ENCODE results near the gene DBH.

DNA sequence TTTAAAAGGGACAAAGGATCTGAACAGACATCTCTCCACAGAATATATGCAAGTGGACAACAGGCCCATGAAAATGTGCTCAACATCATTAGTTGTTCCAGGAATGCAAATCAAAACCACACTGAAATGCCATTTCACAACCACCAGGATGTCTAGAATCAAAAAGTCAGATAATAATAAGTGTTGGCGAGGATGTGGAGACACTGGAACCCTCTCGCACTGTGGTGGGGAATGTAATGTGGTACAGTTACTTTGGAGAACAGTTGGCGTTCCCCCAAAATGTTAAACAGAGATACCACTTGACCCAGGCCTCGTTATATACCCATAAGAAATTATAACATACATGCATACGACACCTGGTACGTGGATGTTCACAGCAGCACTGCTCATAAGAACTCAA lies 63.4 kb downstream of the DBH start:
- TF ChIP-seq, protein P1, sequence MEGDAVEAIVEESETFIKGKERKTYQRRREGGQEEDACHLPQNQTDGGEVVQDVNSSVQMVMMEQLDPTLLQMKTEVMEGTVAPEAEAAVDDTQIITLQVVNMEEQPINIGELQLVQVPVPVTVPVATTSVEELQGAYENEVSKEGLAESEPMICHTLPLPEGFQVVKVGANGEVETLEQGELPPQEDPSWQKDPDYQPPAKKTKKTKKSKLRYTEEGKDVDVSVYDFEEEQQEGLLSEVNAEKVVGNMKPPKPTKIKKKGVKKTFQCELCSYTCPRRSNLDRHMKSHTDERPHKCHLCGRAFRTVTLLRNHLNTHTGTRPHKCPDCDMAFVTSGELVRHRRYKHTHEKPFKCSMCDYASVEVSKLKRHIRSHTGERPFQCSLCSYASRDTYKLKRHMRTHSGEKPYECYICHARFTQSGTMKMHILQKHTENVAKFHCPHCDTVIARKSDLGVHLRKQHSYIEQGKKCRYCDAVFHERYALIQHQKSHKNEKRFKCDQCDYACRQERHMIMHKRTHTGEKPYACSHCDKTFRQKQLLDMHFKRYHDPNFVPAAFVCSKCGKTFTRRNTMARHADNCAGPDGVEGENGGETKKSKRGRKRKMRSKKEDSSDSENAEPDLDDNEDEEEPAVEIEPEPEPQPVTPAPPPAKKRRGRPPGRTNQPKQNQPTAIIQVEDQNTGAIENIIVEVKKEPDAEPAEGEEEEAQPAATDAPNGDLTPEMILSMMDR (IDR thresholded peaks at IDR 0.05) = no peak
- no peak for TF ChIP-seq POLR2A (IDR thresholded peaks at IDR 0.05)
